Measurements from ENCODE around the gene RFX1. TPM values are rescaled to one million over a fixed set of nuclear protein-coding genes. Genes with fewer than 3 reads are reported as not detected.
"Not testable (repeated sequence)": the region's sequence is repeated elsewhere in the genome, so short reads cannot be mapped to it uniquely, and the experiment has no call there.

RFX1 gene
- total RNA-seq, 1 donor from 2014 or later: 15.7 TPM

GRCh38 chr19:13977803-13978202 lies 28.3 kb downstream of the RFX1 start:
- H3K4me1 Mint-ChIP-seq (ENCODE audit: unreplicated experiment): peaks cover 4% of the 10 kb centered on the region
- no peaks in the 10 kb centered on the region for H3K9me3 Mint-ChIP-seq (ENCODE audit: unreplicated experiment)
- no peak overlapping the region for H3K27ac Mint-ChIP-seq (ENCODE audit: unreplicated experiment)
- H3K36me3 Mint-ChIP-seq (ENCODE audit: unreplicated experiment): peaks cover 19% of the 10 kb centered on the region
- no peak for TF ChIP-seq CTCF (IDR thresholded peaks at IDR 0.05)
- H3K27me3 Mint-ChIP-seq (ENCODE audit: unreplicated experiment): no peaks in the 10 kb centered on the region
- no peak for DNase-seq (ENCODE audit: extremely low spot score, unreplicated experiment)
- peak overlapping the region; percentile 48 for H3K4me3 Mint-ChIP-seq (ENCODE audit: unreplicated experiment)

- H3K36me3 Mint-ChIP-seq (ENCODE audit: unreplicated experiment): peaks cover 19% of the 10 kb centered on the region
- no peak for DNase-seq (ENCODE audit: extremely low spot score, unreplicated experiment)
- no peak overlapping the region for H3K4me3 Mint-ChIP-seq (ENCODE audit: unreplicated experiment)
- H3K4me1 Mint-ChIP-seq (ENCODE audit: unreplicated experiment): peaks cover 1% of the 10 kb centered on the region
- no peak overlapping the region for H3K27ac Mint-ChIP-seq (ENCODE audit: unreplicated experiment)
- no peaks in the 10 kb centered on the region for H3K9me3 Mint-ChIP-seq (ENCODE audit: unreplicated experiment)
- no peaks in the 10 kb centered on the region for H3K27me3 Mint-ChIP-seq (ENCODE audit: unreplicated experiment)
- TF ChIP-seq CTCF (IDR thresholded peaks at IDR 0.05): no peak
These were observed 29.7 kb downstream of the RFX1 start for GRCh38 chr19:13976446-13976845.

GRCh38 chr19:13975870-13976269 lies 30.2 kb downstream of the RFX1 start:
- no peak for DNase-seq (ENCODE audit: extremely low spot score, unreplicated experiment)
- Mint-ChIP-seq H3K27ac (ENCODE audit: unreplicated experiment) (no peak overlapping the region), H3K9me3 (ENCODE audit: unreplicated experiment) (no peaks in the 10 kb centered on the region), H3K4me1 (ENCODE audit: unreplicated experiment) (peaks cover 1% of the 10 kb centered on the region), H3K27me3 (ENCODE audit: unreplicated experiment) (no peaks in the 10 kb centered on the region), H3K4me3 (ENCODE audit: unreplicated experiment) (no peak overlapping the region), H3K36me3 (ENCODE audit: unreplicated experiment) (peaks cover 19% of the 10 kb centered on the region)
- TF ChIP-seq CTCF (IDR thresholded peaks at IDR 0.05): no peak

GRCh38 chr19:13974073-13974472 lies 32.0 kb downstream of the RFX1 start:
- H3K27me3 Mint-ChIP-seq (ENCODE audit: unreplicated experiment): no peaks in the 10 kb centered on the region
- H3K4me3 Mint-ChIP-seq (ENCODE audit: unreplicated experiment): no peak overlapping the region
- H3K4me1 Mint-ChIP-seq (ENCODE audit: unreplicated experiment): no peaks in the 10 kb centered on the region
- no peak for TF ChIP-seq CTCF (IDR thresholded peaks at IDR 0.05)
- H3K27ac Mint-ChIP-seq (ENCODE audit: unreplicated experiment): no peak overlapping the region
- H3K36me3 Mint-ChIP-seq (ENCODE audit: unreplicated experiment): peaks cover 21% of the 10 kb centered on the region
- no peak for DNase-seq (ENCODE audit: extremely low spot score, unreplicated experiment)
- no peaks in the 10 kb centered on the region for H3K9me3 Mint-ChIP-seq (ENCODE audit: unreplicated experiment)

- H3K36me3 Mint-ChIP-seq (ENCODE audit: unreplicated experiment): peaks cover 24% of the 10 kb centered on the region
- not testable (repeated sequence) for H3K4me1 Mint-ChIP-seq (ENCODE audit: unreplicated experiment); DNase-seq (ENCODE audit: extremely low spot score, unreplicated experiment); H3K9me3 Mint-ChIP-seq (ENCODE audit: unreplicated experiment); H3K4me3 Mint-ChIP-seq (ENCODE audit: unreplicated experiment); H3K27ac Mint-ChIP-seq (ENCODE audit: unreplicated experiment); H3K27me3 Mint-ChIP-seq (ENCODE audit: unreplicated experiment)
These were observed 32.6 kb downstream of the RFX1 start for GRCh38 chr19:13973479-13973878.
